ENCODE measurements around the gene PA2G4. TPM values are rescaled to one million over a fixed set of nuclear protein-coding genes. Genes with fewer than 3 reads are reported as not detected.

Gene PA2G4
- total RNA-seq, 4 donors from 2014 or later, result 79.6 to 104 (median 93.5) TPM

DNA sequence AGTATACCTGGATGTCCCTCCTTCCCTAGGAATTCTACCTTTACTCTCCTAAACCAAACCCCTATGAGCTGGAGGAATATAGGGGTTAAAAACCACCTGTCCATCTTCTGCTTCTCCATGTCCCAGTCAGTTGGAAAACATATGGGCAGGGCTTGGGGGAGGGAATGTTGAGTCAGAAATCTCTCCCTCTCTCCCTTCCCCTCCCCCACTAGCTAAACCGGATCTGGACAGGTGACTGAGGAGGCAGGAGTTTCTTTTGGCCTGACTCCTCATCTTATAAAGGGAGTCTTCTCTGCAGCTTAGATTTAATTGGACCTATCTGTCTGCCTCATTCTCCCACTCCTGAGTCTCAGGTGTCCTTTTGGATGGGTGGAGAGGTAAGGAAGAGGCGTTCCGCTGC lies 18.3 kb upstream of the PA2G4 start:
- Histone ChIP-seq H3K27me3 (no peaks in the 10 kb centered on the region), H3K4me3 (no peak overlapping the region), H3K36me3 (peaks cover 0 to 5% (median 0%) of the 10 kb centered on the region in 3 donors), H3K9me3 (no peaks in the 10 kb centered on the region), H3K4me1 (peaks cover 0 to 50% (median 15%) of the 10 kb centered on the region in 4 donors), H3K27ac (peak overlapping the region; percentile 50 to 95 (median 88))
- 71 to 74% methylated on average over 3 of the region's 3 CpGs for WGBS, 2 donors
- DNase-seq (ENCODE audit: low spot score in 2 of 2), result no peak
- TF ChIP-seq POLR2A (IDR thresholded peaks at IDR 0.05) (no peak), EP300 (IDR thresholded peaks at IDR 0.05) (no peak)
- TF ChIP-seq, protein P1, sequence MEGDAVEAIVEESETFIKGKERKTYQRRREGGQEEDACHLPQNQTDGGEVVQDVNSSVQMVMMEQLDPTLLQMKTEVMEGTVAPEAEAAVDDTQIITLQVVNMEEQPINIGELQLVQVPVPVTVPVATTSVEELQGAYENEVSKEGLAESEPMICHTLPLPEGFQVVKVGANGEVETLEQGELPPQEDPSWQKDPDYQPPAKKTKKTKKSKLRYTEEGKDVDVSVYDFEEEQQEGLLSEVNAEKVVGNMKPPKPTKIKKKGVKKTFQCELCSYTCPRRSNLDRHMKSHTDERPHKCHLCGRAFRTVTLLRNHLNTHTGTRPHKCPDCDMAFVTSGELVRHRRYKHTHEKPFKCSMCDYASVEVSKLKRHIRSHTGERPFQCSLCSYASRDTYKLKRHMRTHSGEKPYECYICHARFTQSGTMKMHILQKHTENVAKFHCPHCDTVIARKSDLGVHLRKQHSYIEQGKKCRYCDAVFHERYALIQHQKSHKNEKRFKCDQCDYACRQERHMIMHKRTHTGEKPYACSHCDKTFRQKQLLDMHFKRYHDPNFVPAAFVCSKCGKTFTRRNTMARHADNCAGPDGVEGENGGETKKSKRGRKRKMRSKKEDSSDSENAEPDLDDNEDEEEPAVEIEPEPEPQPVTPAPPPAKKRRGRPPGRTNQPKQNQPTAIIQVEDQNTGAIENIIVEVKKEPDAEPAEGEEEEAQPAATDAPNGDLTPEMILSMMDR (IDR thresholded peaks at IDR 0.05), result no peak

DNA sequence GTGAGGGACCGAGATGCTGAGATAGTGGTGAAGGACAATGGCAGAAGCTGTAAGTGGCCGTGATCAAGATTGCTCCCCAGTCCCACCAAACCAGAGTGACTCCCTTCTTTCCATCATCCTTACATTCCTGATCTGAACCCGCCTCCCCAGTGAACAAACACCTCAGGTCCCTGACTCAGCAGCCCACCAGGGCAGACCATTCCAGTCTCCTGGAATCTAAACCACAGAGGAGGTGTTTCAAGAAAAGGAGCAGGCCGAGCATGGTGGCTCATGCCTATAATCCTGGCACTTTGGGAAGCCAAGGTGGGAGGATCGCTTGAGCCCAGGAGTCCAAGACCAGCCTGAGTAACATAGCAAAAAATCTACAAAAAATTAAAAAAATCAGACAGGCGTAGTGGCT lies 17.8 kb upstream of the PA2G4 start:
- Histone ChIP-seq H3K9me3 (no peaks in the 10 kb centered on the region), H3K27ac (peak overlapping the region; percentile 50 to 95 (median 88)), H3K4me3 (no peak overlapping the region), H3K27me3 (no peaks in the 10 kb centered on the region), H3K4me1 (peaks cover 0 to 50% (median 15%) of the 10 kb centered on the region in 4 donors), H3K36me3 (peaks cover 0 to 8% (median 0%) of the 10 kb centered on the region in 3 donors)
- DNase-seq (ENCODE audit: low spot score in 2 of 2), result no peak
- TF ChIP-seq POLR2A (IDR thresholded peaks at IDR 0.05) (no peak), EP300 (IDR thresholded peaks at IDR 0.05) (no peak)
- TF ChIP-seq, protein P1 (IDR thresholded peaks at IDR 0.05), result no peak
- WGBS, 2 donors, result 76 to 78% methylated on average over 6 of the region's 6 CpGs

DNA sequence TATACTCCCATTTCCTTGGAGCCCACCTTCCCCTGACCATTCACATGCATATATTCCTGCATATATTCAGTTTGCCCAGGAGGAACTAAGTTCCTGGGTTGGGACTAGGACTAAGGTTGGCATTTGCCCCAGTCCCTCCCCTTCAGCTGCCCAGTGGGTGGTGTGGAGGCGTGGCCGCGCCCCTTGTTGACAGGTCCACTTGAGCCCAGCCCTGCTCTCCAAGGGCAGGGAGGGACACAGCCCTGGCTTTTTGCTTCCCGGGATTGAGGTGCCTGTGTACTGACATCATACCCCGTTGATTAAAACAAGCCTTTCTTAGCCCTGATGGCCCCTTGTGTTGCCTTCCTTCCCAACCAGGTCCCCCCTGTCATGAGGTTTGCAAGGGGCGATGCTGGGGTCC lies 17.1 kb upstream of the PA2G4 start:
- 51 to 66% methylated on average over 5 to 6 of the region's 6 CpGs for WGBS, 2 donors
- no peak overlapping the region for H3K4me3 ChIP-seq
- H3K36me3 ChIP-seq, result peaks cover 0 to 10% (median 0%) of the 10 kb centered on the region in 3 donors
- peaks cover 0 to 50% (median 15%) of the 10 kb centered on the region in 4 donors for H3K4me1 ChIP-seq
- H3K27ac ChIP-seq, result peak overlapping the region; percentile 78 to 95 (median 88)
- TF ChIP-seq, protein P1 (IDR thresholded peaks at IDR 0.05), result no peak
- TF ChIP-seq EP300 (IDR thresholded peaks at IDR 0.05), result peak in 1 of 2 donors; percentile 84
- peak in 1 of 2 donors; percentile 33 for TF ChIP-seq POLR2A (IDR thresholded peaks at IDR 0.05)
- H3K9me3 ChIP-seq, result no peaks in the 10 kb centered on the region
- DNase-seq (ENCODE audit: low spot score in 2 of 2), result peak; percentile 19 to 60
- H3K27me3 ChIP-seq, result no peaks in the 10 kb centered on the region

DNA sequence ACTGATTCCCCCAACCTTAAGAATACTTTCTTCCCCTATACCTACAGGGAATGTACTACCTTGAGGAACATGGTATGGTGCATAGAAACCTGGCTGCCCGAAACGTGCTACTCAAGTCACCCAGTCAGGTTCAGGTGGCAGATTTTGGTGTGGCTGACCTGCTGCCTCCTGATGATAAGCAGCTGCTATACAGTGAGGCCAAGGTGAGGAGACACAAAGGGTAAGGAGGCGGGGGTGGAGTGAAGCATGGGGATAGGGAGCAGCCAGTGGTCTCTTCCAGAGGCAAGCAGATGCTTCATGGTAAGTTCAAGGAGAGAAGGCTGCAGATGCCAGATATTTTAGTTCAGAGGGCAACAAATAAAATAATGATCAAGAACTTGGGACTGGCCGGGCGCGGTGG lies 6.6 kb upstream of the PA2G4 start:
- H3K27me3 ChIP-seq, result no peaks in the 10 kb centered on the region
- peaks cover 0 to 87% (median 0%) of the 10 kb centered on the region in 3 donors for H3K36me3 ChIP-seq
- no peak for DNase-seq (ENCODE audit: low spot score in 2 of 2)
- TF ChIP-seq, protein P1 (IDR thresholded peaks at IDR 0.05), result no peak
- H3K27ac ChIP-seq, result no peak overlapping the region
- no peaks in the 10 kb centered on the region for H3K9me3 ChIP-seq
- H3K4me3 ChIP-seq, result no peak overlapping the region
- 87 to 89% methylated on average over 6 of the region's 6 CpGs for WGBS, 2 donors
- H3K4me1 ChIP-seq, result peaks cover 0 to under 1% (median 0%) of the 10 kb centered on the region in 4 donors

DNA sequence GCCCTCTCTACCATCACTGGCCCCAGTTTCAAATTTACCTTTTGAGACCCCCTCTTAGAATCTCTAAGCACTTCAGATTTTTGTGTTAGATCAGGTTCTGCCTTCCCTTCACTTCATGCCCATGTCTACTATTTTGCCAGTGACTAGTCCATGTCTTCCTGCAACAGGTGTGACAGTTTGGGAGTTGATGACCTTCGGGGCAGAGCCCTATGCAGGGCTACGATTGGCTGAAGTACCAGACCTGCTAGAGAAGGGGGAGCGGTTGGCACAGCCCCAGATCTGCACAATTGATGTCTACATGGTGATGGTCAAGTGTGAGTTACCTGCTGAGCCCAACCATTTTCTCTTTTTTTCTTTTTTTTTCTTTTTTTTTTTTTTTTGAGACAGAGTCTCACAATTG lies 5.8 kb upstream of the PA2G4 start:
- Histone ChIP-seq H3K4me1 (peaks cover 0 to 8% (median 5%) of the 10 kb centered on the region in 4 donors), H3K4me3 (no peak overlapping the region), H3K36me3 (peaks cover 0 to 79% (median 0%) of the 10 kb centered on the region in 3 donors), H3K27me3 (no peaks in the 10 kb centered on the region), H3K9me3 (no peaks in the 10 kb centered on the region), H3K27ac (no peak overlapping the region)
- DNase-seq (ENCODE audit: low spot score in 2 of 2), result no peak
- TF ChIP-seq, protein P1 (IDR thresholded peaks at IDR 0.05), result no peak
- TF ChIP-seq POLR2A (IDR thresholded peaks at IDR 0.05), result no peak
- no peak for TF ChIP-seq EP300 (IDR thresholded peaks at IDR 0.05)
- WGBS, 2 donors, result 85 to 86% methylated on average over 3 of the region's 3 CpGs

Data from tibial nerve (tissue), 4 donors.